ENCODE measurements around the gene DDRGK1.

The DDRGK1 gene

GRCh38 chr20:3162080-3162611, 42.3 kb downstream of the DDRGK1 start:
- TF ChIP-seq GATA3 (IDR thresholded peaks at IDR 0.05; ENCODE audit: low read depth, low read length): no peak
- no peak for TF ChIP-seq GATA2 (IDR thresholded peaks at IDR 0.05; ENCODE audit: low read depth, low read length)

GRCh38 chr20:3161316-3162079, 43.0 kb downstream of the DDRGK1 start:
- TF ChIP-seq GATA3 (IDR thresholded peaks at IDR 0.05; ENCODE audit: low read depth, low read length): no peak
- TF ChIP-seq GATA2 (IDR thresholded peaks at IDR 0.05; ENCODE audit: low read depth, low read length): no peak

GRCh38 chr20:3160418-3160817, 44.1 kb downstream of the DDRGK1 start:
- no peak for TF ChIP-seq GATA2 (IDR thresholded peaks at IDR 0.05; ENCODE audit: low read depth, low read length)
- TF ChIP-seq GATA3 (IDR thresholded peaks at IDR 0.05; ENCODE audit: low read depth, low read length): no peak

DNA sequence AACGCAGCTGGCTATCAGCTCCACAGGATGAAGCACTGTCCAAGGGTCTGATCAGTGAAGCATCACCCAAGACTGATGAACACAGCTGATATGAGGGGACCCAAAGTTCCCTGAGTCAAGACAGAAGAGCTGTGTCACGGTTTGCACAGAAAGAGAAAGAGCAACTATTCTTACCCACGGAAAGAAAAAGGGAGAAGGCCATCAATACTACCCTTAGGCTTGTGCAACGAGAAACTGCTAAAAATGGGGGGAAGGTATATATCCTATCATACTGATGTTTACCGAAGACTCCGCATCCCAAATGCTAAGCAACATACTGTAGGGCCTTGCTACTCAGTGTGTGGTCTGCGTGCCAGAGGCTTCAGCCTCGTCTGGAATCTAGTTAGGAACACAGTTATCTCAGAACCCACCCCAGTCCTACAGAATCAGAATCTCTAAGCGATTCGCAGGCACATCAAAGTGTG, 45.5 kb downstream of the DDRGK1 start:
- TF ChIP-seq GATA3 (IDR thresholded peaks at IDR 0.05; ENCODE audit: low read depth, low read length): no peak
- no peak for TF ChIP-seq GATA2 (IDR thresholded peaks at IDR 0.05; ENCODE audit: low read depth, low read length)

DNA sequence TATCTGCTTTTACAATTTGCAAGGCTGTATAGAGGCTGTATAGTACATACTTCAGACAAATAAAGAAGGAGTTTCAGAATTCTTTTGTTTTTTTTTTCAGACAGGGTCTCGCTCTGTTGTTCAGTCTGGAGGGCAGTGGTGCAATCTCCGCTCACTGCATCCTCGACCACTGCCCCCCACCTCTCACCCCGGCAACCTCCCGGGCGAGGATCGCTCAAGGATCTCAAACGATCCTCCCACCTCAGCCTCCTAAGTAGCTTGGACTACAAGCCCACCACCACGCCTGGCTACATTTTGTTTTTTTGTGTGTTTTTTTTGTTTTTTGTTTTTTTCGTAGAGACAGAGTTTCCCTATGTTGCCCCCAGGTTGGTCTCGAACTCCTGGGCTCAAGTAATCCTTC, 46.7 kb downstream of the DDRGK1 start:
- no peak for TF ChIP-seq GATA3 (IDR thresholded peaks at IDR 0.05; ENCODE audit: low read depth, low read length)
- TF ChIP-seq GATA2 (IDR thresholded peaks at IDR 0.05; ENCODE audit: low read depth, low read length): no peak

DNA sequence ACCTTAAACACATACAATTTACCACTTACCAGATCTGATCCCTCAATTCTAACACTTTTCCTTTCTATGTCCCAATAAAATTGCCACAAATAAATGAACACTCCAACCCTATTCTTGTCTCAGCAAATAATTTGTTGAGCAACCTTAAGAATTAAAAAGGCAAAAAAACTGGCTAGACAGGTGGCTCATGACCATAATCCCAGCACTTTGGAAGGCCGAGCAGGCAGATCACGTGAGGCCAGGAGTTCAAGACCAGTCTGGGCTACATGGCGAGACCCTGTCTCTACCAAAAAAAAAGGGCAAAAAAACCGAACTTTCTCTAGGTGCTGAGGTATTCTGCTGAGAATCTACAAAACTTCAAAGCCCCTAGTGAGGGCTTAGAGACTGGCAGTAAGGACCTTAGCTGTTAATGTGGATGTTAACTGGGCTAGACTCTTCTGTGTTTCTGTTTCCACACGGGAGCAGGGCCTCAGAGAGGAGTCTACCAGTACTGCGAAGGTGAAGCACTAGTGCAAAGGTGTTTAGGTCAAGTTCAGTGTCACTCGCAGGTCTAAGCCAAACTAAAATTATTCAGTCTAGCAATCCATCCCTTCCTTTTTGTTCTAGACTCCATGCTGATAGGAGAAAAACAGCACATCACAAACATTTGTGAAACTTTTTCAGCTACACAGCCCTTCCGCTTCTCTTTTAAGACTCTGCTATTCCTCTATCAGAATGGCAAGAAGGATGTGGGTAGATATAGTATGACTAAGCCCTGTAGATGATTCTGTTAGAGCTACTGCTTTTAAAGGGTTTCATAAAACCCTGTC, 47.5 kb downstream of the DDRGK1 start:
- TF ChIP-seq GATA2 (IDR thresholded peaks at IDR 0.05; ENCODE audit: low read depth, low read length): no peak
- TF ChIP-seq GATA3 (IDR thresholded peaks at IDR 0.05; ENCODE audit: low read depth, low read length): no peak

DNA sequence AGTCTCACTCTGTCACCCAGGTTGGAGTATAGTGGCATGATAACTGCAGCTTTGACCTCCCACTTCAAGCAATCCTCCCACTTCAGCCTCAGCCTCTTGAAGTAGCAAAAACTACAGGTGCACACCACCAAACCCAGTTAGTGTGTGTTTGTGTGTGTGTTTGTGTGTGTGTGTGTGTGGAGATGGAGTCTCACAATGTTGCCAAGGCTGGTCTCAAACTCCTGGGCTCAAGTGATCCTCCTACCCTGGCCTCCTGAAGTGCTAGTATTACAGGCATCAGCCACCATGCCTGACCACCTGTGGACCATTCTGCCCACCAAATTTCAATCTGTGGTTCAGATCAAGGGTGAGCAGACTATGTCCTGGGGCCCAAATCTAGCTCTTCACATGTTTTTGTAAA, 53.6 kb downstream of the DDRGK1 start:
- no peak for TF ChIP-seq GATA2 (IDR thresholded peaks at IDR 0.05; ENCODE audit: low read depth, low read length)
- no peak for TF ChIP-seq GATA3 (IDR thresholded peaks at IDR 0.05; ENCODE audit: low read depth, low read length)

- TF ChIP-seq GATA2 (IDR thresholded peaks at IDR 0.05; ENCODE audit: low read depth, low read length): no peak
- no peak for TF ChIP-seq GATA3 (IDR thresholded peaks at IDR 0.05; ENCODE audit: low read depth, low read length)
Measured at GRCh38 chr20:3146732-3147341, 57.6 kb downstream of the DDRGK1 start.

GRCh38 chr20:3141757-3142156, 62.7 kb downstream of the DDRGK1 start:
- TF ChIP-seq GATA3 (IDR thresholded peaks at IDR 0.05; ENCODE audit: low read depth, low read length) (no peak), GATA2 (IDR thresholded peaks at IDR 0.05; ENCODE audit: low read depth, low read length) (no peak)
